DMS53 treated with DMSO at 0.1 percent for 48 hours (cell line): ENCODE data around the gene RGPD5.
"Not testable (repeated sequence)": the region's sequence is repeated elsewhere in the genome, so short reads cannot be mapped to it uniquely, and the experiment has no call there.

Experiments
- DNase-seq: peaks from one replicate; lab custom pipeline; 2025; ENCODE audit not compliant: unreplicated experiment; lab: John Stamatoyannopoulos, UW

Gene RGPD5

GRCh38 chr2:109891024-109891423 lies 96.9 kb downstream of the RGPD5 start:
- DNase-seq, result not testable (repeated sequence)

GRCh38 chr2:109893736-109894135 lies 99.6 kb downstream of the RGPD5 start:
- not testable (repeated sequence) for DNase-seq

GRCh38 chr2:109894141-109894540 lies 100.0 kb downstream of the RGPD5 start:
- not testable (repeated sequence) for DNase-seq

GRCh38 chr2:109895090-109895869 lies 101.2 kb downstream of the RGPD5 start:
- not testable (repeated sequence) for DNase-seq

GRCh38 chr2:109896212-109896611 lies 102.1 kb downstream of the RGPD5 start:
- not testable (repeated sequence) for DNase-seq

- DNase-seq, result not testable (repeated sequence)
Measured at GRCh38 chr2:109897769-109898461, 103.8 kb downstream of the RGPD5 start.

- DNase-seq, result not testable (repeated sequence)
Measured at GRCh38 chr2:109898462-109899336, 104.6 kb downstream of the RGPD5 start, which contains the start of gene LIMS3. TSS of gene LIMS3 (plus strand) at chr2:109898688. CDS start at chr2:109898729, 41 bp downstream.

GRCh38 chr2:109905796-109906195 lies 111.7 kb downstream of the RGPD5 start:
- DNase-seq, result not testable (repeated sequence)
